Ascending aorta (tissue), 2 donors: ENCODE measurements around the gene FBLN1. TPM values are rescaled to one million over a fixed set of nuclear protein-coding genes. Genes with fewer than 3 reads are reported as not detected.
"Not testable (repeated sequence)": the region's sequence is repeated elsewhere in the genome, so short reads cannot be mapped to it uniquely, and the experiment has no call there.

Experiments used
- DNase-seq, 2 donors: peaks; one replicate each; pipeline ENCODE4 v3.0.0-alpha.2; 2019; ENCODE audit warnings: low spot score in 2 of 2
- H3K27ac ChIP-seq, 2 donors: fragments of 200-600 bp; sonication (generic); one replicate each; pipeline ENCODE4 v1.5.1; 2016 to 2017; ENCODE audit warnings: mild to moderate bottlenecking in 1 of 2
- H3K27me3 ChIP-seq: fragments of 200-600 bp; sonication (generic); one replicate; pipeline ENCODE4 v1.5.1; 2017
- H3K36me3 ChIP-seq, 2 donors: fragments of 200-600 bp; sonication (generic); one replicate each; pipeline ENCODE4 v1.5.1; 2016
- H3K4me1 ChIP-seq, 2 donors: fragments of 200-600 bp; sonication (generic); one replicate each; pipeline ENCODE4 v1.5.1; 2016 to 2017; ENCODE audit warnings: mild to moderate bottlenecking in 1 of 2
- H3K4me3 ChIP-seq, 2 donors: fragments of 200-600 bp; sonication (generic); one replicate each; pipeline ENCODE4 v1.5.1; 2016 to 2017; ENCODE audit warnings: mild to moderate bottlenecking in 1 of 2
- H3K9me3 ChIP-seq, 2 donors: fragments of 200-600 bp; sonication (generic); one replicate each; pipeline ENCODE4 v1.5.1; 2016
- CTCF ChIP-seq, 3 experiments: fragments of 200-600 bp in 2 of 3; fragments of 450-650 bp in 1 of 3; sonication (generic) in 2 of 3; IDR thresholded peaks; one replicate each; pipeline ENCODE4 v1.5.1; 2016 to 2019; ENCODE audit warnings: antibody characterized with exemption in 3 of 3, mild to moderate bottlenecking in 1 of 3, moderate library complexity in 1 of 3
- intact Hi-C: fragments of 100-400 bp; cut with DNase I; formaldehyde crosslinking; loops from one replicate; pipeline ENCODE4 v1.15.1; 2023
- total RNA-seq: library from RNA; depleted of rRNA; stranded (reverse); fragments of >200 nt; gene quantifications from one replicate; pipeline ENCODE4 v1.1.0, GENCODE V29; 2016

Gene FBLN1
- total RNA-seq, 1 donor from 2014 or later = 580 TPM

GRCh38 chr22:45534339-45535192, 31.9 kb downstream of the FBLN1 start:
- Histone ChIP-seq H3K4me1 (peaks cover 9 to 34% of the 10 kb centered on the region in 2 donors), H3K9me3 (no peaks in the 10 kb centered on the region), H3K4me3 (no peak overlapping the region), H3K27me3 (no peaks in the 10 kb centered on the region), H3K36me3 (peaks cover 0 to 7% of the 10 kb centered on the region in 2 donors), H3K27ac (peak overlapping the region; percentile 39 to 79)
- intact Hi-C loops = loop anchor here (2.0 kb wide), 1 partner anchor 14 kb away; no protein-coding TSS in a partner anchor
- TF ChIP-seq CTCF (IDR thresholded peaks at IDR 0.05) = no peak
- DNase-seq = no peak

GRCh38 chr22:45535290-45535689, 32.6 kb downstream of the FBLN1 start:
- Histone ChIP-seq H3K9me3 (no peaks in the 10 kb centered on the region), H3K27ac (peak overlapping the region; percentile 39 to 79), H3K36me3 (peaks cover 0 to 7% of the 10 kb centered on the region in 2 donors), H3K4me1 (peaks cover 9 to 34% of the 10 kb centered on the region in 2 donors), H3K4me3 (no peak overlapping the region), H3K27me3 (no peaks in the 10 kb centered on the region)
- no peak for DNase-seq
- intact Hi-C loops = loop anchor here (2.0 kb wide), 1 partner anchor 14 kb away; no protein-coding TSS in a partner anchor
- TF ChIP-seq CTCF (IDR thresholded peaks at IDR 0.05) = no peak

DNA sequence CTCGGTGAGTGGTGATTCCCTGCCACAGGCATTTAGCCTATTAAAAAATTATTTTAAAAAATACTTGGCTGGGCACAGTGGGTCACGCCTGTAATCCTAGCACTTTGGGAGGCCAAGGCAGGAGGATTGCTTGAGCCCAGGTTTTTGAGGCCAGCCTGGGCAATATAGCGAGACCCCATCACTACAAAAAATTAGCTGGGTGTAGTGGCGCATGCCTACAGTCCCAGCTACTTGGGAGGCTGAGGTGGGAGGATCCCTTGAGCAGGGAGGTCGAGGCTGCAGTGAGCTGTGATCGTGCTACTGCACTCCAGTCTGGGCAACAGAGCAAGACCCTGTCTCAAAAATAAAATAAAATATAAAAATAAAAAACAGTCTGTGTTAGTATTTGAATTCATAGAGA, 33.2 kb downstream of the FBLN1 start:
- H3K27me3 ChIP-seq, H3K9me3 ChIP-seq, H3K4me3 ChIP-seq, DNase-seq, H3K36me3 ChIP-seq: not testable (repeated sequence)
- peaks cover 9 to 34% of the 10 kb centered on the region in 2 donors for H3K4me1 ChIP-seq
- H3K27ac ChIP-seq = peak overlapping the region; percentile 39 to 79
- intact Hi-C loops = loop anchor here (2.0 kb wide), 1 partner anchor 13 kb away; no protein-coding TSS in a partner anchor

DNA sequence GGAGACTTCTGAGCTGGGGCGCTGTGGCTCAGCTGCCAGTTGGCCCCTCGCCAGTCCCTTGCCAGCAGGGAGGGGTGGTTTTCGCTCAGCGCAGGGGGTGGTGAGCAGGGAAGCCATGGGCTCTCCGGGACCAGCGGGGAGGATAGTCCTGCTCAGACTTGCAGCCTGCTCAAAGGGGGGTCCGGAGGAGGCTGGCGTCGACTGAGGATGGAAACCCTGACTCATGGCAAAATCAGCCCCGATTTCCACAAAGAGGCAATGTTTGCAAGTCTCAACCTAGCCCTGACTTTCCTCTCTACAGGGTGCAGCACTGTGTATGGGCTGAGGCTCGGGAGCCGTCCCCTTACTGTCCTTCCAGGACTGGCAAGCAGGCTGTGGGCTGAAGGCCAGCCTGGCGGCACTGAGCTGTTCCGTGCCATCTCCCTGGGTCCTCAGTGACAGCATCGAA, 35.1 kb downstream of the FBLN1 start:
- TF ChIP-seq CTCF (IDR thresholded peaks at IDR 0.05) = no peak
- H3K36me3 ChIP-seq = peaks cover 15 to 19% of the 10 kb centered on the region in 2 donors
- H3K27ac ChIP-seq = peak overlapping the region; percentile 72 to 79
- intact Hi-C loops = loop anchor here (1.0 to 2.0 kb wide), 2 partner anchors 14 to 59 kb away; no protein-coding TSS in a partner anchor
- peaks cover 4 to 28% of the 10 kb centered on the region in 2 donors for H3K4me1 ChIP-seq
- peak overlapping the region in 1 of 2 donors; percentile 35 for H3K4me3 ChIP-seq
- H3K9me3 ChIP-seq = no peaks in the 10 kb centered on the region
- H3K27me3 ChIP-seq = no peaks in the 10 kb centered on the region
- DNase-seq = peak; percentile 56 to 90

DNA sequence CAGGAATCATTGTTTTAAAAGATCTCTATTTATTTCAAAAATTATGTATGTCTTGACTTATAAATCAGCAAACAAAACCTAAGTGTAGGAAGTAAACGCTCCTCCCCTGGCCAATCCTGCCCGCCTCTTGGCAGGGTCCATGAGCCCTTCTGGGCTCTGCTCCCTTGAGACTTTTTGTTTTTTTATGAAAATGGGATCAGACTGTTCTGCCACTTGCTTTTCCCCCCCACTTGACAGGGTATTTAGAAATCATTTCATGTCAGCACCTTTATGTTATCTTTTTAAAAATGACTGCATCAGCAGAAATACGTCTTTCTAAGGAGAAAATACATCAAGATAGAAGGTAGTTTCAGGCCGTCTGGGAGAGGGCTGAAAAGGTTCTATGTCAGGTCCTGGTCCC, 35.6 kb downstream of the FBLN1 start:
- peak overlapping the region; percentile 79 to 80 for H3K27ac ChIP-seq
- DNase-seq = peak in 1 of 2 donors; percentile 77
- peak overlapping the region in 1 of 2 donors; percentile 35 for H3K4me3 ChIP-seq
- H3K9me3 ChIP-seq = no peaks in the 10 kb centered on the region
- no peaks in the 10 kb centered on the region for H3K27me3 ChIP-seq
- TF ChIP-seq CTCF (IDR thresholded peaks at IDR 0.05) = no peak
- H3K36me3 ChIP-seq = peaks cover 16 to 21% of the 10 kb centered on the region in 2 donors
- peaks cover 4 to 29% of the 10 kb centered on the region in 2 donors for H3K4me1 ChIP-seq
- intact Hi-C loops = loop anchor here (2.0 kb wide), 1 partner anchor 59 kb away; no protein-coding TSS in a partner anchor

- intact Hi-C loops = no loop called here
- peaks cover 4 to 38% of the 10 kb centered on the region in 2 donors for H3K4me1 ChIP-seq
Observed at GRCh38 chr22:45540122-45540521, 37.4 kb downstream of the FBLN1 start.

More at GRCh38 chr22:45540122-45540521, 37.4 kb downstream of the FBLN1 start:
- H3K27me3 ChIP-seq = no peaks in the 10 kb centered on the region
- TF ChIP-seq CTCF (IDR thresholded peaks at IDR 0.05) = no peak
- H3K27ac ChIP-seq = no peak overlapping the region
- peaks cover 16 to 21% of the 10 kb centered on the region in 2 donors for H3K36me3 ChIP-seq
- DNase-seq = no peak
- H3K9me3 ChIP-seq = no peaks in the 10 kb centered on the region
- no peak overlapping the region for H3K4me3 ChIP-seq
